ENCODE results near the gene STARD8.
"Not testable (repeated sequence)": the region's sequence is repeated elsewhere in the genome, so short reads cannot be mapped to it uniquely, and the experiment has no call there.

Gene STARD8

DNA sequence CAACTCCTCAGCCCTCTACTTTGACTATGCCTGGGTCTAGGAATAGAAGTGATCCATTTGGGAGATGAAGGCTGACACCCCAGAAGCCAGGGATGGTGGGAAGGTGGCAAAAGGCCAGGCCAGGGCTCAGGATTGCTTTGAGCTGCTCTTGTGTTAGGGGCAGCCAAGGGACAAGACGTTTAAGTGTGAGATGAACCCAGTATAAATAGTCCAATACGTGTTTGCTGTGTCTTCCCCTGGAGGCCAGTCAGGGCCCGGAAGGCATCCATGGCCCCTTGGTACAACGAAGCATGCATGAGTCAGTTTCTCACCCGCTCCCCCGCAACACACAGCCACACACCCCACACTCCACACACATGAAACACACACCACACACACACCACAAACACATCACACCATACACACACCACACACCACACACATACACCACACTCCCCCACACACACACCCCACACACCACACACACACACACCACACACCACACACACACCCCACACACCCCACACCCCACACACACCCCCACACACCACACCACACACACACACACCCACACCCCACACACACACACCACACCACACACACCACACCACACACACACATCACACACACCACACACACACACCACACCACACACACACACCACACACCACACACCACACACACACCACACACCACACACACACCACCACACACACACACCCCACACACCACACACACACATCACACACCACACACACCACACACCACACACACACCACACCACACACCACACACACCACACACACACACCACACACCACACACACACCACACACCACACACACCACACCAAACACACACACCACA is 5.1 kb downstream of the STARD8 start:
- no peak overlapping the region for H3K4me3 ChIP-seq (ENCODE audit: low read length)
- no peak for DNase-seq (ENCODE audit: low read depth, low spot score)

- H3K4me3 ChIP-seq (ENCODE audit: low read length): no peak overlapping the region
- no peak for DNase-seq (ENCODE audit: low read depth, low spot score)
Measured at GRCh38 chrX:68654693-68655092, 7.2 kb downstream of the STARD8 start.

GRCh38 chrX:68656473-68656872 is 9.0 kb downstream of the STARD8 start:
- DNase-seq (ENCODE audit: low read depth, low spot score); H3K4me3 ChIP-seq (ENCODE audit: low read length): not testable (repeated sequence)

GRCh38 chrX:68658530-68658929 is 11.1 kb downstream of the STARD8 start:
- no peak for DNase-seq (ENCODE audit: low read depth, low spot score)
- H3K4me3 ChIP-seq (ENCODE audit: low read length): no peak overlapping the region

DNA sequence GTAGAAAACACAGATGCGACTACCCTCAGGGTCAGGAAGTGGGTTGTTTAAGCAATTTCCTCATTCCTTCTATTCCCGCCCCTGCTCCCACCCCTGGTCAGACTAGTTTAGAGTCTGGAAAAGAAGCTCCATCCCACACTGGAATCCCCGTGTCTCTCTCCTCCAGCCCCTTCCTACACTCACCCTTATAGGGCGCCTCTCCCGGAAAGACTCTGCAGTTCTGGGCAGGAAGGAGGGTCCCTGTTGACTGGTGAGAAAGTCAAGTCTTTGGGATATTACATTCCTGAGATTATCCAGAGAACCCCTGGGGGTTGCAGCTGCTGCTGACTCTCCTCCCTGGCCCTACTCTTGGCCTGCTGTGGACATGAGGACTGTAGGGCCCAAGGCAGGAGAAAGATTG is 11.9 kb downstream of the STARD8 start:
- no peak overlapping the region for H3K4me3 ChIP-seq (ENCODE audit: low read length)
- no peak for DNase-seq (ENCODE audit: low read depth, low spot score)

- H3K4me3 ChIP-seq (ENCODE audit: low read length): no peak overlapping the region
- DNase-seq (ENCODE audit: low read depth, low spot score): no peak
Measured at GRCh38 chrX:68659786-68660185, 12.3 kb downstream of the STARD8 start.

- no peak overlapping the region for H3K4me3 ChIP-seq (ENCODE audit: low read length)
- DNase-seq (ENCODE audit: low read depth, low spot score): no peak
Measured at GRCh38 chrX:68660746-68661145, 13.3 kb downstream of the STARD8 start.

DNA sequence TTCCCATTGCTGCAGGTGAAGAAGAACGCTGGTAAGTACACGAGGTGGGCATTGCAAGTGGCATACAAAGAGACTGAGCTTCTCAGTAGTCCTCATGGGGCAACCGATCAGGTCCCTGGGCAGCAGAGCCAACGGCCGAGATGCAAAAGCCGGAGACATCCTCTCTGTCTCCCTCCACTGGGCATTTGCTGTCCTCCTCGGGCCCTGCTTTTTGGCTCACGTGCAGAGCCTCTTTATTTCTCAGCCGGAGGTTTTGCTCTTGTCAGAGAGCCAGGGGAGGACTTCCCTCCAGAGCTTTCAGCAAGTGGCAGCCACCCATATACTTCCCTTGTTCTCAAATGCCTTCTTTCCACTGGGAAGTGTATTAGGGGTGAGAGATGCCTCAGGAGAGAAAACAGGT is 18.0 kb downstream of the STARD8 start:
- no peak for DNase-seq (ENCODE audit: low read depth, low spot score)
- H3K4me3 ChIP-seq (ENCODE audit: low read length): no peak overlapping the region

- no peak for DNase-seq (ENCODE audit: low read depth, low spot score)
- H3K4me3 ChIP-seq (ENCODE audit: low read length): no peak overlapping the region
Measured at GRCh38 chrX:68666580-68666979, 19.1 kb downstream of the STARD8 start.

DNA sequence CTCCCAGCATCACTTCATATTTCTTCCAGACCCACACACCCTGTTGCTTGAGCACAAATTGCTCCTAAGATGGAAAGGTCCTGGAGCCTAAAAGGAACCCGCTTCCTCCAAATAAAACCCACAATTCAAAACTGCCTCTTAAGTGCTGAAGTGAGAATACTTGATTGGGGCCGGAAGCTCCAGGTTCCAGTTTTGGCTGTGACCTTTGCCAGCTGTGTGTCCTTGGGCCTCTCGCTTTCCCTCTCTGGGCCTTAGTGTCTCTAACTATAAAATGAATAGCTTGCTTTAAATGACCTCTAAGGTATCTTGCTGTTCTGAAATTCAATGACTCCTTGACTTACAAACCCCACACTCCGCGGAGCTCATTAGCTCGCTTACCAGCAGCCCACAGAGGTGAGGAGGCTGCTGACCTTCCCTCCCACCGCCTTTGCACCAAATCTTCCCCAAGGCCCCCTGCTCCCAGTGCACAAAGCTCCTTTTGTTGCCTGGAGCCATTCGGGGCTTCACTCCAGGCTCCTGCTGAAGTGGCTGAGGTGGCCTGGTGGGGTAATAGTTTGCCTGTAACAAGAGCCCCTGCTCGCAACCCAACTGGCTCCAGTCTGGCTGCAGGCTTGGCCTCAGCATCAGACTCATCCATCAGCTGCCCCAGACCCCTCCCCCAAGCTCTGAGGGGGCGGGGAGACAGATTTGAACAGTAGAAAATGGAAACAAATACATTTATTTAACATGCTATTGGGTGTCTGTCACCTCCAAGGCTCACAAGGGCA is 21.8 kb downstream of the STARD8 start:
- DNase-seq (ENCODE audit: low read depth, low spot score): no peak
- H3K4me3 ChIP-seq (ENCODE audit: low read length): no peak overlapping the region

DNA sequence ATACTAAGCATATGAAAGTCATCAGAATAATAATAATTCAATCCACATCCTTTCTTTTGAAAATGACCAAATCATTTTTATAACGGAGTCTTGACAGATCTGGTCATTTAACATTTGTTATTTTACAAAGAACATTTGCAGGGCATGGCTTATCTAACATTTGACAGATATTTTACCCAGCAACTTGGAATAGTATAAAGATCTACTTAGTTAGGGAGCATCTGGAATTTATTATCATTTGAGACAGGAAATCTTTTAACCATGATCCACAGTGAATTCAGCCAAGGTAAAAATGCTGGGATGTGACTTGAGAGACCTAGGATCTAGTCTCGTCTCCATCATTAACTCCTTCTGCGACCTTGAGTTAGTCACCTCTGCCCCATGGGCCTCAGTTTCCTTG is 22.4 kb downstream of the STARD8 start:
- DNase-seq (ENCODE audit: low read depth, low spot score): no peak
- no peak overlapping the region for H3K4me3 ChIP-seq (ENCODE audit: low read length)

DNA sequence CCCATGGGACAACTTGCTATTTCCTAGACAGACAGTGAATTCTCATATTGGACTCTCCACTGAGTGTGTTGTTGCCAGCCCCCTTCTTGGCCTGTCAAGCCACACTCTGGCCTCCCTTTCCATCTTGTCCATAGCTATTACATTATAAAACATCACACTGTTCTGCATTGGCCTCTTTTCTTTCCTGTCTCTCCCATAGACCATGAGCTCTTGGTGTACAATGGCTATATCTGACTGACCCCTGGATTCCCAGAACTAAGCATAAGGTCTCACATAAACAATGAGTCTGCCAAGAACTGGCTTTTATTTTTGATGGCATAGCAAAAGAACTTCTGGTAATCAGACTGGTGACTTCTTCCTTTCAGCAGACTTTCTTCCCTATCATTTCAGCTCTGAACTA is 23.8 kb downstream of the STARD8 start:
- no peak overlapping the region for H3K4me3 ChIP-seq (ENCODE audit: low read length)
- DNase-seq (ENCODE audit: low read depth, low spot score): no peak

DNA sequence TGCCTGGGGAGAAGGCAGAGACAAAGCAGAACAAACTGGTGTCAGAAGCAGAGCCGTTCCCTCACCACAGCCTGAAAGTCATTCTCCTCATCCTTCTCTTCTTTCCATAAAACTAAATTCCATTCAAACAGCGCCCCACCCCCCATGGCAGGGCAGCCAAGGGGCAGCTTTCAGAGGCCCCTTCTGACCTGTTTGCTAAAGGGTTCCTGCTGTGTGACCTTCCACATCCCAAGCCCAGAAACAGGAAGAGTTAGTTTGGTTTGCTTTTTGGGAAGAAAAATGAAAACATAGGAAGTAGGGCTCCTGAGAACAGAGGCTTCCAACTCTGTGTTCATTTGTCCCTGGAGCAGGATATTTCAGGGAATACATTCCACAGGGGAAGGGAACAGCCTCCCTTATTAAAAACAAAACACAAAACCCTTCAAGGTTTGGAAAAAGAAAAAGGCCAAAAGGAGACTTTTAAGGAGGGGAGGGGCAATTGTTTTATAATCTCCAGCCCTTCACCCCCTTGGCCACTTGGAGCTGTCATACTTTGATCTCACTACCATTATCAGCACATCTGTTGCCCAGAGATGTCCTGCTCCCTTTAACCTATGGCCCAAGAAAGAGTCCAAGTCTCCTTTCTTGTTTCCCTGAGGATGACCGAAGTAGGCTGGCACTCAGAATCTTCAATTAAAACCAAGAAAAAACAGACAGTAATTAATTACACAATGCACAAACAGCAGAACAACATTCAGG is 25.3 kb downstream of the STARD8 start:
- DNase-seq (ENCODE audit: low read depth, low spot score): no peak
- no peak overlapping the region for H3K4me3 ChIP-seq (ENCODE audit: low read length)

GRCh38 chrX:68675571-68675970 is 28.1 kb downstream of the STARD8 start:
- H3K4me3 ChIP-seq (ENCODE audit: low read length): no peak overlapping the region
- no peak for DNase-seq (ENCODE audit: low read depth, low spot score)

DNA sequence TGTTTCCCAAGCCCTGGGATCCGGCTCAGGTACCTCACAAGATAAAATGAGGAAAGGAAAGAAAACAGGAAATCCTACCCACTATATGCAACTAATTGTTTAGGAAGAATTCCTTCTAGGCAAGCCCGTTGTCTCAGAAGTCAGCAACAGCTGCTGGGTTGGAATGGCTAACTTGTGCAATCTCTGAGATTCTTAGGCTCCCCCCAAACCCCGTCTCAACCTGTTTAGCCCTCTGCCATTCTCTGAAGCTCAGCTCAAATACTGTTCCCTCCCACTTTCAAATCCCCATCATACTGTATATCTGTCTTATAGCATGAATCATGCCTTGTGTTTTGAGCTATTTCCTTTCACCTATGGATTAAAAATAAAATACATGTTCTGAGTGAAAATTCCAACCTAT is 28.9 kb downstream of the STARD8 start:
- DNase-seq (ENCODE audit: low read depth, low spot score): no peak
- no peak overlapping the region for H3K4me3 ChIP-seq (ENCODE audit: low read length)

GRCh38 chrX:68677998-68678397 is 30.5 kb downstream of the STARD8 start:
- DNase-seq (ENCODE audit: low read depth, low spot score): no peak
- no peak overlapping the region for H3K4me3 ChIP-seq (ENCODE audit: low read length)

DNA sequence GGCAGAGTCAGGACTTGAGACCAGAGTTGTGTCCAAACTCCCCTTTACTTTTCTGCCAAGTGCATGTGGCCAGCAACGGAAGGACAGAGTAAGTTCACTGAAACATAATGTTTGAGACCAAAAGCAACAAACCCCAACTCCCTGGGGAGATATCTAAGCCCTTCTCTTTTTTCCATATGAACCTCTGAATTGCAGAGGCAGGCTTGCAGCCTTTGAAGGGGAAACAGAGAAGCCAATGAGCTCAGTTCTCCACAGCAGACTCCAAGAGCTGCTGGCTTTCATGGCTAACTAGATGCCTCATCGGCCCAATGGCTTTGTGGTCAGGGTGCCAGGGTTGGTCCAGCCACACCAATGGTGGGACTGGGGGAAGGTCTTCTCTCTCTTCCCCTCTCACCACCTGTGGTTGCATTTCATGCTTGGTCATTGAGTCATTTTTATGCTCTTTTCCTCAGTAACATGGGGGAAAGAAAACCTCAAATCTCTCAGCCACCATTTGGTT is 34.0 kb downstream of the STARD8 start:
- no peak for DNase-seq (ENCODE audit: low read depth, low spot score)

DNA sequence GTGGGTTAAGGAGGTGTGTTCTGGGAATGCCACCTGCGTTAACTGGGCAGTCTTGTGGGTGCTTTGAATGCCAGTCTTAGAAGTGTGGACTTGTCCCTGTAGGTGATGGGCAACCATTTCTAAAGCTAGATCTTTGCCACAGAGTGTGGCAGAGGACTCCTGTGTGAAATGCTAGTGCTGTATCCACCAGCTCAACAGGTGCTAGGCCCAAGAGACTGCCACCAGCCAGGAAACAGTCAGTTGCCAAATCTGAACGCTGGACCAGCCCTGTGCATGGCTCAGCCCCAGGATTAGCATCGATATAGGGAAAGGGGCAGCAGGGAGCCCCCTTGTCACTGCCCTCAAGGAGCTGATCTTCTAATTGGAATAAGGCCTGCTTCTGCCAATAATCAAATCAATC is 35.3 kb downstream of the STARD8 start:
- no peak overlapping the region for H3K4me3 ChIP-seq (ENCODE audit: low read length)
- no peak for DNase-seq (ENCODE audit: low read depth, low spot score)

More for the DNA sequence above, 34.0 kb downstream of the STARD8 start:
- H3K4me3 ChIP-seq (ENCODE audit: low read length): no peak overlapping the region

- no peak for DNase-seq (ENCODE audit: low read depth, low spot score)
- no peak overlapping the region for H3K4me3 ChIP-seq (ENCODE audit: low read length)
Measured at GRCh38 chrX:68683580-68683979, 36.1 kb downstream of the STARD8 start.
